Cardiac fibroblast (primary cell): ENCODE results near the gene NAALADL2.
"Not testable (repeated sequence)": the region's sequence is repeated elsewhere in the genome, so short reads cannot be mapped to it uniquely, and the experiment has no call there.

Experiments used
- DNase-seq, 2 donors: peaks; one replicate each; pipeline versions ENCODE4 v3.0.0 to v3.0.0-alpha.2; 2010; ENCODE audit warnings: low read depth in 2 of 2
- H3K4me3 ChIP-seq, 2 donors: replicated peaks in 1 of 2; 1 replicate in 1 of 2; 2 replicates in 1 of 2; pipeline ENCODE4 v1.5.1; 2011; ENCODE audit warnings: low read depth in 2 of 2, low read length in 2 of 2, mild to moderate bottlenecking in 2 of 2, moderate library complexity in 1 of 2
- CTCF ChIP-seq: IDR thresholded peaks from one replicate; pipeline ENCODE4 v1.5.1; 2011; ENCODE audit warnings: low read depth, mild to moderate bottlenecking, low read length, inconsistent platforms

NAALADL2 gene

GRCh38 chr3:175443682-175444081 lies 584.5 kb downstream of the NAALADL2 start:
- no peak for TF ChIP-seq CTCF
- no peak overlapping the region for H3K4me3 ChIP-seq
- no peak for DNase-seq

DNA sequence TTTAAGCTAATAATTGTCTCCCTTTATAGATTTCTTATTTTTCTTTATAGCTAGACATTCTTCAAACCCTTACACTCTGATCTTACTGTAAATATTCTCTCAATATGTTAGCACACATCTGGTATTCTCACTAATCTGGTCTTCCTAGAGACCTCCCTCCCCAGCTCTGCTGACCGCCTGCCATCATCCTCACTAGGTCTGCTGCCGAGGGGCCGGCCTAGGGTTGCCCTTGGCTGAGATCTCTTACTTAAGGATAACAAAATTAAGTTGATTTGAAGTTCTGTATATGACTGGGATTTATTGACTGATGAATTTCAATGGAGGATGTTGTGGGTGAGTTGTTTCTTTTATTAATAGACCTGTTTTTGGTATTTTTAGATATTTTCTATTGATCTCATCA lies 586.6 kb downstream of the NAALADL2 start:
- no peak for DNase-seq
- no peak for TF ChIP-seq CTCF

DNA sequence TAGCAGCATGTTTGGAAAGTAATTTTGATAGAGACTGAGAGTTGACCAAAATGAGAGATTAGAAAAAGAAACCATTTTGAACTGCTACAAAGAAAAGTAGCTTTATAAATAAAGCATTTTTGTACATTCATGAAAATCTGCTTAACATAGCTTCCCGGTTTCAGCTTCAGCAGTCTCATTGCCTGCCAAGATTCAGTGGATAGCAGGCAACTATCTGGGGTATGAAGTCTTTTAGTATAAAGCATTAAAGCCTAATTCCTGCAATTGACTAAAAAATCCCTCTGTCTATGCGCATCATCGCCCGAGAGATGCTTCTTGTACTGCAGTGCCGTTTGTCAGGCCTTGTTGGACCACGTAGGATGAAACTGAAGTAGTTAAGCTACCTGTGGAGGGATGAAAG lies 588.4 kb downstream of the NAALADL2 start:
- no peak overlapping the region for H3K4me3 ChIP-seq
- DNase-seq: peak in 1 of 2 donors; percentile 4
- no peak for TF ChIP-seq CTCF

More for the DNA sequence above, 586.6 kb downstream of the NAALADL2 start:
- no peak overlapping the region for H3K4me3 ChIP-seq

GRCh38 chr3:175453361-175453760 lies 594.2 kb downstream of the NAALADL2 start:
- H3K4me3 ChIP-seq: no peak overlapping the region
- DNase-seq: no peak
- no peak for TF ChIP-seq CTCF

DNA sequence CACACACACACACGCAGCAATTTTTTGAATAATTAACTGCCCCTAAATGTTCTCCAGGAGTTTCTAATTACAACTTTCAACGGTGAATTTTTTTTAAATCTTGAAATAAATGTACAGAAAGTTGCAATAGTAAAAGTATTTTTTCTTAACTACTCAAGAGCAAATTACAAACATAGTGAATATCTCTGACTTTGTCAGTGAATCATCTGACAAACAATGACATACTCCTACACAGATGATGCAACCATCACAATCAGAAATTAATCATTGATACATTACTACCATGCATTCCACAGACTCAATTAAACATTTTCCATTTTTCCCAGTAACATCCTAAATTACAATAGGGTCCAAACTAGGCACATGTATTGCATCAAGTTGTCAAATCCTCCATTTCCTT lies 597.3 kb downstream of the NAALADL2 start:
- peak in 1 of 2 donors; percentile 44 for DNase-seq
- no peak overlapping the region for H3K4me3 ChIP-seq
- no peak for TF ChIP-seq CTCF

DNA sequence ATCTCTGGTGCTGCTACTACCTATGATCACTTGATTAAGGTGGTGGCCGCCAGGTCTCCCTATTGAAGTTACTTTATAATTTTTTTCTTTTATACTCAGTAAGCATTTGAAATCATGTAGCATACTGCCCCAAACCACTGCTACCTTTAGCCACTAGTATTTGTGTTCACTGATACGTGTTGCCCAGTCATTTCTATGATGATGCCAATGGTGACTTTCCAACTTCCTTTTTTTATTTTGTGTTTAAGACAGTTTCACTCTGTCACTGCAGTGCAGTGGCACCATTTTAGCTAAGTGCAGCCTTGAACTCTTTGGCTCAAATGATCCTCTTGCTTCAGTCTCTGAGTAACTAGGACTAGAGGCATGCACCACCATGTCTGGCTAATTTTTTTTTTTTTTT lies 598.2 kb downstream of the NAALADL2 start:
- DNase-seq: no peak
- no peak overlapping the region for H3K4me3 ChIP-seq
- TF ChIP-seq CTCF: no peak

DNA sequence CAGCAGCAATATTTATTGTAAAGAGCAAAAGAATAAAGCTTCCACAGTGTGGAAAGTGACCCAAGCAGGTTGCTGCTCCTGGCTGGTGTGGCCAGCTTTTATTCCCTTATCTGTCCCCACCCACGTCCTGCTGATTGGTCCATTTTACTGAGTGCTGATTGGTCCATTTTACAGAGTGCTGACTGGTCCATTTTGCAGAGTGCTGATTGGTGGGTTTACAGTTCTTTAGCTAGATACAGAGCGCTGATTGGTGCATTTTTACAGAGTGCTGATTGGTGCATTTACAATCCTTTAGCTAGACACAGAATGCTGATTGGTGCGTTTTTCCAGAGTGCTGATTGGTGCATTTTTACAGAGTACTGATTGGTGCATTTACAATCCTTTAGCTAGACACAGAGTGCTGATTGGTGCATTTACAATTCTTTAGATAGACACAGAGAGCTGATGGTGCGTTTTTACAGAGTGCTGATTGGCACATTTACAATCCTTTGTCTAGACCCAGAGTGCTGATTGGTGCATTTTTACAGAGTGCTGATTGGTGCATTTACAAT lies 601.8 kb downstream of the NAALADL2 start:
- not testable (repeated sequence) for H3K4me3 ChIP-seq, DNase-seq
